CD4-positive, CD25-positive, alpha-beta regulatory T cell (primary cell): ENCODE data around the gene LIN7A. TPM values are rescaled to one million over a fixed set of nuclear protein-coding genes. Genes with fewer than 3 reads are reported as not detected.
"Not testable (repeated sequence)": the region's sequence is repeated elsewhere in the genome, so short reads cannot be mapped to it uniquely, and the experiment has no call there.

Experiments
- ATAC-seq, 2 donors: fragments of 150-1000 bp; cut with Tn5 transposase; one replicate each; pipeline ENCODE4 v1.10.0; 2021; ENCODE audit warnings: low read depth in 2 of 2, moderate number of reproducible peaks in 2 of 2, moderate library complexity in 1 of 2
- DNase-seq, 3 donors: peaks; one replicate each; pipeline versions ENCODE4 v3.0.0 to v3.0.0-alpha.2; 2012 to 2022; ENCODE audit warnings: mixed read lengths in 1 of 3
- H3K27ac ChIP-seq: one replicate; pipeline ENCODE4 v1.7.0; 2013; ENCODE audit warnings: mild to moderate bottlenecking, low read length; ENCODE audit not compliant: insufficient read depth, poor library complexity, severe bottlenecking
- H3K27me3 ChIP-seq: one replicate; pipeline ENCODE4 v1.7.0; 2013; ENCODE audit warnings: low read length; ENCODE audit not compliant: control insufficient read depth, insufficient read depth
- H3K36me3 ChIP-seq: one replicate; pipeline ENCODE4 v1.7.0; 2013; ENCODE audit warnings: mild to moderate bottlenecking, low read length, moderate library complexity; ENCODE audit not compliant: control insufficient read depth, insufficient read depth
- H3K4me1 ChIP-seq: 2 replicates; pipeline ENCODE4 v1.7.0; 2013; ENCODE audit warnings: mild to moderate bottlenecking, low read length; ENCODE audit not compliant: insufficient read depth, control insufficient read depth, poor library complexity, severe bottlenecking
- H3K4me3 ChIP-seq: one replicate; pipeline ENCODE4 v1.7.0; 2013; ENCODE audit warnings: low read depth, mild to moderate bottlenecking, low read length, moderate library complexity
- H3K9me3 ChIP-seq, 2 experiments: 1 replicate in 1 of 2; 2 replicates in 1 of 2; pipeline ENCODE4 v1.7.0; 2013; ENCODE audit warnings: low read length in 2 of 2, mild to moderate bottlenecking in 1 of 2, moderate library complexity in 1 of 2; ENCODE audit not compliant: control insufficient read depth in 2 of 2
- H3K27ac Mint-ChIP-seq, 3 donors: one replicate each; pipeline ENCODE4 v1.8.0; 2020 to 2022; ENCODE audit warnings: mild to moderate bottlenecking in 3 of 3, mixed read lengths in 3 of 3, moderate library complexity in 2 of 3
- H3K27me3 Mint-ChIP-seq: one replicate; pipeline ENCODE4 v1.8.0; 2022; ENCODE audit warnings: mild to moderate bottlenecking, mixed read lengths
- H3K36me3 Mint-ChIP-seq: one replicate; pipeline ENCODE4 v1.8.0; 2020; ENCODE audit warnings: mixed read lengths
- H3K4me1 Mint-ChIP-seq, 4 donors: one replicate each; pipeline ENCODE4 v1.8.0; 2020 to 2022; ENCODE audit warnings: mixed read lengths in 4 of 4, mild to moderate bottlenecking in 1 of 4
- H3K4me3 Mint-ChIP-seq, 4 donors: one replicate each; pipeline ENCODE4 v1.8.0; 2020 to 2022; ENCODE audit warnings: mild to moderate bottlenecking in 4 of 4, mixed read lengths in 4 of 4, moderate library complexity in 3 of 4
- H3K9me3 Mint-ChIP-seq, 7 donors: one replicate each; pipeline ENCODE4 v1.8.0; 2020 to 2022; ENCODE audit warnings: mixed read lengths in 7 of 7, mild to moderate bottlenecking in 3 of 7, moderate library complexity in 2 of 7
- polyA plus RNA-seq, 4 donors: library from polyadenylated mRNA; unstranded; fragments of 300-500 nt; fragmentation: Illumina TruSeq; gene quantifications; one replicate each; pipeline ENCODE4 v1.2.3, GENCODE V29; 2021
- total RNA-seq: library from RNA; stranded (reverse); gene quantifications from one replicate; pipeline ENCODE4 v1.2.3, GENCODE V29; 2022

LIN7A gene
- total and polyA plus RNA-seq, 5 donors from 2014 or later, result 0.05 to 0.80 (median 0.30) TPM

GRCh38 chr12:80884651-80885050 is 53.1 kb downstream of the LIN7A start:
- no peak overlapping the region for H3K27ac Mint-ChIP-seq
- Histone ChIP-seq H3K27me3 (no peaks in the 10 kb centered on the region), H3K27ac (no peak overlapping the region), H3K36me3 (no peaks in the 10 kb centered on the region), H3K4me3 (no peak overlapping the region), H3K9me3 (no peaks in the 10 kb centered on the region), H3K4me1 (no peaks in the 10 kb centered on the region)
- DNase-seq (no peak), ATAC-seq (no peak)
- H3K9me3 Mint-ChIP-seq, result peaks cover 0 to 12% (median 3%) of the 10 kb centered on the region in 7 donors
- no peaks in the 10 kb centered on the region for H3K27me3 Mint-ChIP-seq
- H3K36me3 Mint-ChIP-seq, result no peaks in the 10 kb centered on the region
- no peak overlapping the region for H3K4me3 Mint-ChIP-seq
- H3K4me1 Mint-ChIP-seq, result no peaks in the 10 kb centered on the region

- Mint-ChIP-seq H3K4me3 (no peak overlapping the region), H3K27me3 (no peaks in the 10 kb centered on the region), H3K36me3 (no peaks in the 10 kb centered on the region), H3K4me1 (no peaks in the 10 kb centered on the region), H3K9me3 (peaks cover 0 to 8% (median 5%) of the 10 kb centered on the region in 7 donors), H3K27ac (no peak overlapping the region)
- no peaks in the 10 kb centered on the region for H3K4me1 ChIP-seq
- H3K36me3 ChIP-seq, result no peaks in the 10 kb centered on the region
- H3K27ac ChIP-seq, result no peak overlapping the region
- H3K4me3 ChIP-seq, result no peak overlapping the region
- no peaks in the 10 kb centered on the region for H3K9me3 ChIP-seq
- H3K27me3 ChIP-seq, result no peaks in the 10 kb centered on the region
- DNase-seq (no peak), ATAC-seq (no peak)
Observed at GRCh38 chr12:80881106-80881505, 56.6 kb downstream of the LIN7A start.

GRCh38 chr12:80878452-80878851 is 59.3 kb downstream of the LIN7A start:
- H3K4me1 Mint-ChIP-seq, result not testable (repeated sequence)

GRCh38 chr12:80877721-80878265 is 59.9 kb downstream of the LIN7A start:
- no peaks in the 10 kb centered on the region for H3K9me3 ChIP-seq
- Mint-ChIP-seq H3K36me3 (no peaks in the 10 kb centered on the region), H3K9me3 (peaks cover 0 to 5% (median 3%) of the 10 kb centered on the region in 7 donors), H3K27ac (no peak overlapping the region), H3K4me1 (no peaks in the 10 kb centered on the region), H3K4me3 (no peak overlapping the region), H3K27me3 (no peaks in the 10 kb centered on the region)
- H3K27me3 ChIP-seq, result no peaks in the 10 kb centered on the region
- DNase-seq (no peak), ATAC-seq (no peak)
- H3K36me3 ChIP-seq, result no peaks in the 10 kb centered on the region
- no peaks in the 10 kb centered on the region for H3K4me1 ChIP-seq
- H3K27ac ChIP-seq, result no peak overlapping the region
- no peak overlapping the region for H3K4me3 ChIP-seq

More at GRCh38 chr12:80878452-80878851, 59.3 kb downstream of the LIN7A start:
- not testable (repeated sequence) for H3K9me3 Mint-ChIP-seq, H3K4me3 ChIP-seq, H3K36me3 ChIP-seq, H3K27me3 Mint-ChIP-seq, H3K4me3 Mint-ChIP-seq, H3K36me3 Mint-ChIP-seq, ATAC-seq, H3K9me3 ChIP-seq, H3K4me1 ChIP-seq, H3K27ac ChIP-seq, DNase-seq, H3K27me3 ChIP-seq, H3K27ac Mint-ChIP-seq

- ATAC-seq, result no peak
- H3K4me3 Mint-ChIP-seq, result no peak overlapping the region
- no peaks in the 10 kb centered on the region for H3K36me3 ChIP-seq
Observed at GRCh38 chr12:80872053-80872452, 65.7 kb downstream of the LIN7A start.

GRCh38 chr12:80869264-80869663 is 68.5 kb downstream of the LIN7A start:
- H3K27ac Mint-ChIP-seq, result no peak overlapping the region
- H3K27me3 ChIP-seq, result no peaks in the 10 kb centered on the region

More at GRCh38 chr12:80872053-80872452, 65.7 kb downstream of the LIN7A start:
- Histone ChIP-seq H3K9me3 (no peaks in the 10 kb centered on the region), H3K4me1 (no peaks in the 10 kb centered on the region), H3K27me3 (no peaks in the 10 kb centered on the region), H3K4me3 (no peak overlapping the region), H3K27ac (no peak overlapping the region)
- Mint-ChIP-seq H3K9me3 (peaks cover 0 to 8% (median 2%) of the 10 kb centered on the region in 7 donors), H3K36me3 (no peaks in the 10 kb centered on the region), H3K27ac (no peak overlapping the region), H3K4me1 (no peaks in the 10 kb centered on the region), H3K27me3 (no peaks in the 10 kb centered on the region)
- DNase-seq, result no peak

GRCh38 chr12:80868576-80868975 is 69.2 kb downstream of the LIN7A start:
- Histone ChIP-seq H3K4me3 (no peak overlapping the region), H3K27me3 (no peaks in the 10 kb centered on the region), H3K4me1 (no peaks in the 10 kb centered on the region), H3K36me3 (no peaks in the 10 kb centered on the region), H3K27ac (no peak overlapping the region), H3K9me3 (no peaks in the 10 kb centered on the region)
- Mint-ChIP-seq H3K27ac (no peak overlapping the region), H3K4me3 (no peak overlapping the region), H3K36me3 (no peaks in the 10 kb centered on the region), H3K4me1 (no peaks in the 10 kb centered on the region), H3K9me3 (peaks cover 0 to 4% (median 2%) of the 10 kb centered on the region in 7 donors), H3K27me3 (no peaks in the 10 kb centered on the region)
- no peak for DNase-seq
- ATAC-seq, result no peak

More at GRCh38 chr12:80869264-80869663, 68.5 kb downstream of the LIN7A start:
- Histone ChIP-seq H3K27ac (no peak overlapping the region), H3K9me3 (no peaks in the 10 kb centered on the region), H3K4me1 (no peaks in the 10 kb centered on the region), H3K4me3 (no peak overlapping the region), H3K36me3 (no peaks in the 10 kb centered on the region)
- Mint-ChIP-seq H3K9me3 (peaks cover 0 to 4% (median 2%) of the 10 kb centered on the region in 7 donors), H3K27me3 (no peaks in the 10 kb centered on the region), H3K4me1 (no peaks in the 10 kb centered on the region), H3K4me3 (no peak overlapping the region), H3K36me3 (no peaks in the 10 kb centered on the region)
- ATAC-seq, result no peak
- DNase-seq, result no peak

GRCh38 chr12:80867941-80868340 is 69.8 kb downstream of the LIN7A start:
- H3K9me3 Mint-ChIP-seq, result peaks cover 0 to 9% (median 3%) of the 10 kb centered on the region in 7 donors
- H3K4me3 ChIP-seq, result no peak overlapping the region
- no peak for ATAC-seq
- H3K27me3 ChIP-seq, result no peaks in the 10 kb centered on the region
- H3K4me3 Mint-ChIP-seq, result no peak overlapping the region
- H3K27ac Mint-ChIP-seq, result no peak overlapping the region
- no peaks in the 10 kb centered on the region for H3K27me3 Mint-ChIP-seq
- H3K4me1 ChIP-seq, result no peaks in the 10 kb centered on the region
- no peak for DNase-seq
- no peaks in the 10 kb centered on the region for H3K36me3 ChIP-seq
- H3K27ac ChIP-seq, result no peak overlapping the region
- no peaks in the 10 kb centered on the region for H3K4me1 Mint-ChIP-seq
- no peaks in the 10 kb centered on the region for H3K36me3 Mint-ChIP-seq
- no peaks in the 10 kb centered on the region for H3K9me3 ChIP-seq
